GM19025 (cell line): ENCODE results near the gene CLIC5.

ENCODE experiments used
- ATAC-seq: cut with Tn5 transposase; IDR thresholded peaks from one replicate; pipeline ENCODE4 v1.9.1; 2021; ENCODE audit warnings: mild to moderate bottlenecking, low read depth, moderate library complexity; ENCODE audit not compliant: unreplicated experiment

Gene CLIC5

DNA sequence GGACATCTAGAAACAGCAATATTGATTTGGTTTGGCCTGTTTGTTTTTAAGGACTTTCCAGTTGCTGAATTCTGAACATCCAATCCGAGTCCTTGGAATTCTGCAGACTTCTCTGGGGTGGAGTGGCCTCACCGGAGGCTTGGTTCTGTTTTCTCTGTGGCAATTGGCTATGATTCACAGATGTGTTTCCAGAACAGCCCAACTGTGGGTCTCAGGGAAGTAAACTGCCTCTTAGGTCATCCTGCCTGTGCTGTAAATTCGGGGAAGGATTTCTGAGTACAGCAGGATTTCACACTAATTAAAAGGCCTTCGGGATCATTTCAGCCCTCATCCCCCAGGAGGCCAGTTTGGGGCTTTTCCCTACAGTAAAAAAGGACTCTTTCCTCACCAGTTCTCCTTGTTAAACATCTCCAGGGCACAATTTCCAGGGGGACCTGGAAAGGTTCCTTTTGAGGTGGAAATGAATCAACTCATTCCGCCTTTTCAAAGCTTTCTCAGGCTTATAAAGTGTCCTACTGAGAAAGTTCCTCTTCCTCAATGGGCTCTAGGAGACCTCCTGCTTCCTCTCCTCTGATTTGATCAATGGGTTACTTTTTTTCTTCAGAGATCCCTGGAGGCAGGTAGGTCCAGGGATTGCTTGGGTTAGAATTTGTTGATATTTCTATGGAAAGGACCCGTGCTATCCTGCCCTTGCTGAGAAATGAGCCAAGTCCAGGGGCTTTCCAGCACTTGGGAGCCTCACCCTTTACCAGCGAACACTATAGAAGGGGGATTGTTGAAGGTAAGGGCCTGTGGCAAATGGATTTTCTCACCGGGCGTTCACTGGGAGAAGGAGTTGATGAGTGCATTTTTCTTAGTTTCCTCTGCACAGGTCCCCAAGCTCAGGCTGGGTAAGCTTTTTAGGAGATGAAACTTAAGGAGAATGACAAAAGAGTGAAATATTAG lies 114.6 kb downstream of the CLIC5 start:
- no peak for ATAC-seq

DNA sequence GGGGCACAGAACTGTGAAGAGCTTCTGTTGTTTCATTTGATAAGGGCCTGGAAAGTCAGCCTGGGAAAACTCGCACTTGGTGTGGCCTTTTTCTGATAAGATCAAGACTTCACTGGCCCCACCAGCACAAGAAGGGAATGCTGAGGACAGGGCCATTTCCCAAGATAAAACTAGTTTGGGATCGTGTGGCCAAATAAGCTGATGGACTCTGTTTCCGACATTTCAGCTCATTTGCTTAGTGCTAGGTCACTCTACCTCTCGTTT lies 116.0 kb downstream of the CLIC5 start:
- no peak for ATAC-seq

DNA sequence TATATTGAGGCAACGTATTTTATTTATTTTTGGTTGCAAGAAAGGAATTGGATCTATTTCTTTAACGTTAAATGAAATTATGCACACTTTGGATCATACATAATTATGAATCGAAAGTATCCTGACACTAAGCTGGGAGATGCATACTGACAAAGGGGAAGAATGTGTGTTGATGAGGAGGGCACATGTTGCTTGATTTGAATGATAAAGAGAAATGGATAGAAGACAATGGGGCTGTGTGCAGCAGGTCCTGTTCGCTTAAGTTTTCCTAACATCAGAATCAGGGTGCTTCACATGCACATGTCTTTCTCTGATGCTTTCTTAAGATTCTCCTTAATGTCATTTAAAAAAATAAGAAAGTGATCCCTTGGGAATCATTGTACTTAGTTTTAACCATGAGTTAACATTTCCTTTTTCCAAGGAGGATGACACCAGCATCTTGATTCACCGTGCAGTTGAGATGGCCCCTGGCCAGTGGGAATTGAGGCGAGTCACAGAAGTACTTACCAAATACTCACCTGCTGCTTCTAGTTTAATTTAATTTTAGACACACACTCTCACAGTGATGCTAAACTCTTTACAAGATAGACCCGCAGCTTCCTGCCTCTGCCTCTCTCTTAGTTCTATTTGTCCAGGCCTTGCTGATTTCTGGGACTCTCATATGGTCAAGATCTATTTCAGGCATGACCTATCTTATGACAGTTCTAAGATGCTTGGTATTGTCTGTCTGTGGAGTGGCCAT lies 116.5 kb downstream of the CLIC5 start:
- no peak for ATAC-seq

DNA sequence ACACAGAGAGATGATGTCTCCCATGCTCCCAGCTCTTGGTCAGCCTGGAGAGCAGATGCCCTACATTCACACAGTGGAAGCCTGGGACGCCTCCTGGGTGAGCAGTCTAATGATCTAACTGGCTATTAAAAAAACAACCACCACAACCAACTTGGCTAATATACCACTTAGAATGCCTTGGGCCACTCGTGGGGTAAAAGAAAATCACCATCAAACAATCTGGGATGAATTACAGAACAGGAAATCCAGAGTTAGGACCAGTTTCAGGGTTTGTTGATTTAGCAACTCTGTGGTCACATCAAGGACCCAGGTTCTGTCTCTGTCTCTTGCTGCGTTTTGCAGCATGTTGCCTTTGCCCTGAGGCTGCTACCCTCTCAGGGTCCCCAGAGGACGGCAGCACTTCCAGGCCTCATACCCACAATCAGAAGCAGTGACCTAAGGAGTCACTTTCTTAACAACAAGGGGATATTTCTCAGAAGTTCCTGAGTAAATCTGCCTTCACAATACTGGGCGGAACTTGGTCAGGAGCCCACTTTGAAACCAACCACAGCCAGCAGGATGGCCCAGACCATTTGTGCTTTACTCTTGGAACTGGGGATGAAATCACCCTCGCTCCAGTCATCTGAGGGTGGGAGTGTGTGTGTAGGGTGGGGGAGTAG lies 118.7 kb downstream of the CLIC5 start:
- ATAC-seq: no peak

DNA sequence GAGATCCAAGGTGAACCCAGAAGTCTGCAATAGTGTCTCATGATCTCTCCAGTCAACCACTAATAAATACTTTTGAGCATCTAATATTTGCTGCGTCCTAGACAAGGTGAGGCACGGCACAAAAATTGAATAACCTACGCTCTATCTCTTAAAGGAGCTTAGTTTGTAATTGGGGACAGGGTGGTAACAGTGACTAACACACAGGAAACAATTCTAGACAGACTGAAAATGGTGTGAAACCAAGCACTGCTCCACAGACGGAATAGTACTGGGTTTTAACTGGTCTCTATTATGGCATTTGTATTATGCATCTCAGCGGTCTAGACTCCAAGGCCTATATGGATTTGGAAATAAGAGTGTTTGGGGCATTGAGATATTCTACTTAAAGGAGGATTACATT lies 120.1 kb downstream of the CLIC5 start:
- ATAC-seq: no peak

DNA sequence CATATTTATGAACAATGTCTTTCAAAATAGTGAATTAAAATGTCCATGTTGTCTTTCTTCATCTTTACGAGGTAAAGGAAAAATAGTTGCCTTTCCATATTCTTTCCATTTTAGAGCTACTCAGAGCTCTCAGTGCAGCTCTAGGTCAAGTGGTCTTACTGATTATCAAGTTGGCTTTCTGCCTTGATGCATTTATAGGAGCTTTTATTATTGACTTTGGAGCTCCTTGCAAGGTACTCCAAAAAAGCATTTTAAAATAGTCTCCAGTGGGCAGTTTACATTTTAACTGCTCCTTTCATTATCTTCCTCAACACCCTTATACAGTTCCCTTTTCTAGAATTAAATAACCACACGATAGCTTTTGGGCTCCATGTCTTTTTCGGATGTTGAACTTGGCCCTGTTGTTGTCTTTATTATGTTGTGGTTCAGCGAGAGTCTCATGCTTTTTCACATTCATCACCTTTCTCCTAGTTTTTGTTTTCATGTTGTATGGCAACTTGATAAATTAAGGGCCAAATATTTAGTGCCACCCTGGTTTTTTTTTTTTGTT lies 122.9 kb downstream of the CLIC5 start:
- no peak for ATAC-seq

DNA sequence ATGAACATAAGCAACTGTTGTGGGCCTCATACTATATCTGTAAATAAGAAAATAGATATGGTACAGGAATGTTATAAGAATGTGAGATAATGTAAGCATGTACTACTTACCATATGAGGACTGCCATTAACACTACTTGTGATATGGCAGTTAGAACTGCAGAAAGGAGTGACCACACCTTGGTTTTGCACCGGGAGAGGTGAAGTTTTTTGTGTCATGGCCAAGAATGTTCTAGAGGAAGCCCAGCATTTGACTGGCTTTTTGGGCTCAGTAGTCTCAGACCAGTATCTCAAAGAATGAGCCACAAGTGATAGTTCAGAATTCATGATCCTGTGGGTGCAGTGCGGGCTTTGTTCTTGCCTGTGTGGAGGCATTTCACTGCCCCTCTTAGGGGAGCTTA lies 123.5 kb downstream of the CLIC5 start:
- no peak for ATAC-seq

DNA sequence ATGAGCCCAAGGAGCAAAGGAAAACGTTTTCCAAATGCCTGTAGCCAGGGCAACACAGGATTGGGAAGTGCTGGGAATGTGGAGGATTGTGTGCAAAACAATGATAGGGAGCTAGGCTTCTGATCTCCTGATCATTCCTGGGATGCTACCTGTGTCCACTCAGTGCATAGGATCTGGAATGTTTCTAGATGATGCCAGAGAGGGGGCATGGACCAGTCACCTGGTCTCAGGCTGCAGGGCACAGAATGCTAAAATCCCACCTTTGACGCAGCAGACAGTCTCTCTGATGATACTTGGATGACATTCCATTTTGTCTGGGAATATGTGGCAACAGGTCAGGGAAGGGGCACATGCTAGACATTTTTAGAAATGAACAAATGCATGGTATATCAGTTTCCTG lies 128.9 kb downstream of the CLIC5 start:
- ATAC-seq: no peak

DNA sequence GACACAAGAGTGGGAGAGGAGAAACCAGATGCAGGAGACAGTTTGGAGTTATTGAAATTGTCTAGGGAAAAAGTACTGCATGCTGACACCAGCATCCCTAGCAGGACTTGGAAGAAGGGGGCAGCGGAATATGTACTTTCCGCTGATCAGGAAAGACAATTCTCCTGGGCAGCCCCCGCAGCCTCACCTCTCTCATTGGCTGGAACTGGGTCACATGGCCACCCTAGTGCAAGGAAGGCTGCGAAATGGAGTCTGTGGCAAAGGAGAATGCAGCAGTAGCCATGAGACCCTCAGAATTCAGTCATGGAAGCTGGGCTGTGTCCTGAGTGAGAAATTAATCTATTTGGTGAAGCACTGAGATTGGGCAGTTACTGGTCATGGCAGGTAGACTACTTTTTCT lies 131.3 kb downstream of the CLIC5 start:
- no peak for ATAC-seq

DNA sequence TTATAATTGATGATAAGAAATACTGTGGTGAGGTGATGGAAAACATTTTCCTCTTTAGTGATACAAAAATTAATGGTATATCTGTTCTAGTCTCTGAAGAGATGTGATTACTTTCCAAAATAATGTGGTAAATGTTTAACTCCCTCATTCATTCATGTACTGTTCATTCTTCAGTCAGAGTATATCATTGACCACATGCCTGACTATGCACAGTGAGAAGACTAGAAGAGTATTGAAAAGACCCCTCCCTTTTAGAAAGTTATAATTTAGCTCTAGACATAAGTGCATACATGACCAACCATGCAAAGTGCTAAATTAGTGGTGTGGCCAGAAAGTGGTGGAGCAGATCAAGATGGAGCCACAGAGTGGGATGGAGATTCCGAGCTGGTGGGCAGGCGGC lies 133.0 kb downstream of the CLIC5 start:
- no peak for ATAC-seq

DNA sequence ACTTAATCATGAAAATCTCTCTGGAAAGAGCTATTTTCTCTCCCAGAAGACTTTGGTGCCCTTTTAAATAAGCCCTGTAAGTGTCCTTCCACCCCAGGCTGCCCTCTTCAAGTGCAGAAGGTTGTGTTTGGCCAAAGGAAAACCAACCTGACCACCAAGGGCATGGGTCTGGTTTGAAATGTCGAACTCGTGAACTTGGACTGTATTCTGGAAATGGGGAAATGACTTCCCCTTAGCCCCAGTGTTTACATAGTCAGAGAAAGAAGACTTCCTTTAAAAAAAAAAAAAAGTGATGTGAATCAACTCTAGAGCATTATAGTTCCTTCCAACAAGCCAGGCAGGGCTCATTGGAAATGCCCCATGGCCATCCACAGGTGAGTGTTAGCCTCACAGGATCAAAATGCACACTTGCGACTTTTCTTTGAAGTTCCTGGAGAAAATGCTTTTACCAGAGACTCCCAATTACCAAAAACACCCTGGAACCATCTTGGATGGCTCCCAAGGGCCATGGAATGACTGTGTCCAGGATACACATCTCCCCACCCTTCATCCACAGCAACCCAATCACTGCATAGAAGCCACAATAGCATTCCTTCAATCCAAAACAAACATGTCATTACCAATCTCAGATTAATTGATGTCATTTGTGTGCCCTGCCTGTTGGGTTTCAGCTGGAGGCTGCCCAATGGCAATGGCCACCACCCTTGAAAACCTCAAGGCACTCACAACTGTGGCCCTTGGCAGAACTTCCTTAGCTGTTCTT lies 133.8 kb downstream of the CLIC5 start:
- ATAC-seq: no peak

DNA sequence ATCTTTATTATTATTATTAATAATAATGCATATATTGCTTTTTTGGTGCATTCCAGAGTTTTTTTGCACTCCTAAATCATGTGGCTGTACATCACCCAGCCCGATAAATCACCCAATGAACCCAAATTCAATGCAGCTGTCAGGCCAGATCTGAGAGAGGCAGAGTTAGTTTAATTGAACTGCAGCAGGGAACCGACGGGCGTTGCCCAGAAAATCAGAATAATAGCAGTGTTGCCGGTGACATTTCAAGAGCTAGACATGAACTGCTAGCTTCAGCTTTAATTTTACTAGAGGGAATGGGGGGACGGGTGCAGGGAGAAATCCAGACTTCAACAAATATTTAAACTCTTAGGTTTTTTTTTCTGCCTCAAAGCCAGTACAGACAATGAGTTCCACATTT lies 135.0 kb downstream of the CLIC5 start:
- no peak for ATAC-seq

DNA sequence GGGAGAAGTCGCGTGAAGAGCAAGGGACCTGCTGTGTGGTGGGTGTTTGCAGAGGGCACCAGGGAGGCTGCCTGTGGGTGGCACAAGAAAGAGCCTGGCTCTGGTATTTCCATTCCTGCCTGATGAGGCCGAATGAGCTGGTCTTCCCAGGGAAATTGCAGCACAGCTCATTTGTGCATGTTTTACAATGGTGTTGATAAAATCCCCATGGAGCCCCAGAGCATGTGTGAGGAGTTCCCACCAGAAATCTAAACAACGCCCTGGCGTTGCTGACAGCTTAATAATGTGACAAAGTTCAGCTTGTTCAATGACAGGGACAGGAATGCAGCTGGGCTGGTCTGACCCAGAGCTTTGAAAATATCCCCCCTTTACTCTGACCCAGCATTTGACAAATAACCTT lies 135.5 kb downstream of the CLIC5 start:
- no peak for ATAC-seq

DNA sequence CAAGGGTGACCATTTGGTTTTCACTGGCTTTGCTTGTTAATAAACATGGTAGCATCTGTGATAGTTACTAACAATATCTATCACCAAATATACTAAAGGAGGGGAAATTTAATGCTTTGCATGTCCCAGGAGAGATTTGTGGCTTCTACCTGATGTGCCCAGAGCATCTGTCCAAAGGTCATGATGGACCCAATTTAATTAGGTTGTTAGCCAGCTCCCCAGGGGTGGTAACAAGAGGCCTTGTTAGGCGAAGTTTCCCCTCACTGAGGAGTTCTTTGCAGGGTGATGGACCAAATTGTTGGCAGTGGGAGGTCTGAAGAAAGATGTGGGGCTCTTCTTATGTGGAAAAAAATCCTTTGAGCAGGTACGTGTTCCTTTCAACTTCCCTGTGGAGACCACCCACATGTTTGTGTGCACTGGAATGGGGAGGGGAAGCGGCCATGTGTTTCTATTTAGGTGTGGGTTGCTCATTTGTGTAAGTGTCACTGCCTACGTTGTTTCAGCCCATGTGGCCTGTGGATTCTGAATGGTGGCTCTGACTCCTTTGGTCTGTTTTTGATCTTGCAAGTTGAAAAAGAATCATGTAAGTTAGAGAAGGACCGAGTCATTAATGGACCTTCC lies 137.6 kb downstream of the CLIC5 start:
- ATAC-seq: no peak

DNA sequence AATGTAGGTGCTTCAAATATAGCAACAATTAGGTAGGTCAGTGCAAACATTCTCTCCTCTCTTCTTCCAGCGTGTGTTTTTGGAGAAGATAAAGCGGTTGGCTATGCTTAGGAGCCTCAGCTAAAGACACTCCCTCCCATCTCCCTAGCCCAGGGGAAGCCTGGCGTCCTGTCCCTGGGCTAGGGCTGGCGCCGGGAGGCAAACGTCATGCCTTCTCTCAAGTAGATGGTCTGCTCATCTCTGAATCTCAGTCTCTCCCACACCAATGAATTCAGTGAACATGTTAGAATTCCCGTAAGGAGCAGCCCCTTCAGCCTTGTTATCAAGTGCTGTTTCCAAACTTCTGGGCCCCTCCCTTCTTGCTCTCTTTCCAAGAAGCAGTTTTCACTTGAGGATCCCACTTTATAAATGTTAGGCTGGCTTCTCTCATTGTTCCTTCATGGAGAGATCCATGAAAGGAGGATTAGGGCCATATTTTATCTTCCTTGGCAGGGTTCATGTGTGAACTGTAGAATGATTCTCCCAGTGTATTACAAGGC lies 142.8 kb downstream of the CLIC5 start:
- ATAC-seq: no peak

DNA sequence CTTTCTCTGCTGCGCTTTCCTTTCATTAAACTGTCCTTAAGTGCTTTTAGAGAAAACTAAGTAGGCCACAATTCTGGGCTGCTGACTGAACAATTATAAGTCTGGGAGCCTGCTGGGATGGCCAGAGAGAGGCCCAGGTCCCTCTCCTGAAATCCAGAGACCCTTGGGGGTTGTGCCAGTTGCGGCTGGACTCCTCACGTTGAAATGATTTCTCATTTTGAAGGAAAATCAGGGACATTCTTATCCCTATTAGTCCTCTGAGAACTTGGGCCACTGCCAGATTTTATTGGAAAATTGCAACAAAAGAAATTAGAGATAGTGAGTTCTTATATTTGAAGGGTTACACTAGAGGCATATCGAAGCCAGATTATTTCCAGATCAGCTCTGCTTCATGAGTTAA lies 145.1 kb downstream of the CLIC5 start:
- ATAC-seq: no peak

DNA sequence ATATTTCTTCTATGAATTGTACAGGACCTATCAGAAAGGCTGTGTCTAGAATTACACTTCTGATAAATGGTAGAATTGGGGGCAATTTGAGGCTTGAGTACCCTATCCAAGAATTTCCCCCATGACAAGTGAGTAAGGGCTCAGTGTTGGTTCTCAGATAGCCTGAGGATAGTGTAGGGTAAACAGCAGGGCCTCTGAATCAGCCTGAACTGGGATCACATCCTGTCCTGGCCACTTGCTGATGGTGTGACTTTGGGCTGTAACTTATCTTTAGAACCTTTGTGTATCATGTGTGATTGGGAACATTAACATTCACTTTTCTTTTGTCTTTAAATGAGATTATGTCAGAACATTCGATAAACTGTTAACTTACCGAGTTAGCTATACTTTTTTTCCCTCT lies 151.0 kb downstream of the CLIC5 start:
- ATAC-seq: no peak

DNA sequence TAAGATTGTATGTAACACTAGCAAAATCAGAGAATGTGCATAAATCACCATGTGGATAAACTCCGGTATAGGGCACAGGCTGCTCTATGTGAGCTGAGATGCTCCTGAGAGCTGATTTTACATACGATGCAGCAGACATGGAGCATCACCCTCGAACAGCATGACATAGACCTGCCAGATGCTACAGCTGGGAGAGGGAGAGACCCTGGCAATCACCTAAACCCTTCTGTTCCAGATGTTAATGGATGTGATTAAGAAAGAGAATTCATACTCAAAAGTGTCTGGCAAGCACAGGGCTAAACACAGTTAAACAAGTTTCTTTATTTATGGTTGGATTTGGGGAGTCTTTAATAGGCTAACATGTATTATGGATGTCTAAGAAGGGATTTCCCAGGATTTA lies 157.0 kb downstream of the CLIC5 start:
- no peak for ATAC-seq

DNA sequence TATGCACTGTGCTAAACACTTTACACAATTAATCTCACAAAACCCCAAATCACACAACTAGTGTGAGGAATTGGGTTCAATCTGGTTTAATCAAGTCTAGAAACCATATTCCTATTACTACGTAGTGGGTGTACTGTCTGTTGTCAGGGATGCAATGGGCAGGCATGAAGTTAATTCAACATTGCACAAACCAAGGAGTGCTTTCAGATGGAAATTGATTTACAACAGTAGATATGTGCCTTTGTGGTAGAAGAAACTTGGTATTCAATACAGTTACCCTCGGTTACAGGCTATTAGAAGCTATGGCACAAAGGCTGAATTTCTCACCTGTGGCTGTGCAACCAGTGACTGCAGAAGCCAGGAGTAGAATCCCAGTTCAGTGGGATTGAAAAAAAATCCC lies 157.8 kb downstream of the CLIC5 start:
- no peak for ATAC-seq
